Measurements from ENCODE around the gene SLC46A2.

The SLC46A2 gene

DNA sequence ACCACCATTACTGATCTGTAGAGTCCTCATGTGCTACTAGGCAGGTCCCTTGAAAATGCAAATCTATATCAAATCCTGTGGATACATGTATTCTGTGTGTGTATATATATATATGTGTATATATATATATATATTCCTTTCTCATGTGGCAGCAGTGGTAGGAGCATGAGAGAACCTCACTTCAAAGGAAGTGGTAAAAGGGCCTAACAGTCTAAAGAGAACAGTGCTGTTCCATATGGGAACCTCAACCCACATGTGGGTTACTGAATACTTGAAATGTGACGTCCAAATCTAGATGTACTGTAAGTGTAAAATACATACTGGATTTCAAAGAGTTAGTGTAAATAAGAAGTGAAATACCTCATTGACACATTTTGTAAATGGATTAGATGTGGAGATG lies 5.4 kb downstream of the SLC46A2 start:
- peaks cover 6% of the 10 kb centered on the region for H3K4me1 ChIP-seq (ENCODE audit: control insufficient read depth, insufficient read depth, low read length)
- no peak for DNase-seq (ENCODE audit: low read depth)
- H3K9ac ChIP-seq (ENCODE audit: low read length), result no peak overlapping the region

GRCh38 chr9:112884721-112885120 lies 6.0 kb downstream of the SLC46A2 start:
- Histone ChIP-seq H3K4me1 (ENCODE audit: control insufficient read depth, insufficient read depth, low read length) (peaks cover 3% of the 10 kb centered on the region), H3K9ac (ENCODE audit: low read length) (no peak overlapping the region), H3K27me3 (replicated peaks; ENCODE audit: control insufficient read depth, insufficient read depth, low read length) (peaks cover 8% of the 10 kb centered on the region), H3K36me3 (ENCODE audit: control insufficient read depth, insufficient read depth, low read length, severe bottlenecking) (no peaks in the 10 kb centered on the region), H3K9me3 (ENCODE audit: control insufficient read depth, low read length) (no peaks in the 10 kb centered on the region), H3K4me3 (ENCODE audit: low read length) (no peak overlapping the region)
- DNase-seq (ENCODE audit: low read depth), result no peak

More for the DNA sequence above, 5.4 kb downstream of the SLC46A2 start:
- peaks cover 14% of the 10 kb centered on the region for H3K27me3 ChIP-seq (replicated peaks; ENCODE audit: control insufficient read depth, insufficient read depth, low read length)
- no peaks in the 10 kb centered on the region for H3K36me3 ChIP-seq (ENCODE audit: control insufficient read depth, insufficient read depth, low read length, severe bottlenecking)
- H3K9me3 ChIP-seq (ENCODE audit: control insufficient read depth, low read length), result no peaks in the 10 kb centered on the region
- no peak overlapping the region for H3K4me3 ChIP-seq (ENCODE audit: low read length)

DNA sequence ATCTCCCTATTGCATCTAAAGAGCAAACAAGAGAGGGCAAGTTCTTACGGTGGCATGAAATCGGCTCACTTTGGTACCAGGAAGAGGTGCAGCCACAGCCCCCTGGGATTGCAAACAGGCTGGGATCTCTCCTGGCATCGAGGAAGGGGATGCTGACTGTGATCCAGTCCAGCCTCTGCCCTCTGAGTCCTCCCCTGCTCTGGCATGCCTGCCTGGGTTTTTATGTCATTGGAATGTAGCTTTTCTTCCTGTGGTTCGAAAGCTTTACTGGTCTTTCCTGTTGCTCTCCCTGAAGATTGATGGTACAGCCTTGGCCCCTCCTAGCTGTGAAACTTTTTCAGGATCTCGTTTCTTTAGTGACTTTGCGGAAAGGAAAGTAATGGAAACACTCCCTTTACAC lies 6.6 kb downstream of the SLC46A2 start:
- H3K9ac ChIP-seq (ENCODE audit: low read length), result no peak overlapping the region

DNA sequence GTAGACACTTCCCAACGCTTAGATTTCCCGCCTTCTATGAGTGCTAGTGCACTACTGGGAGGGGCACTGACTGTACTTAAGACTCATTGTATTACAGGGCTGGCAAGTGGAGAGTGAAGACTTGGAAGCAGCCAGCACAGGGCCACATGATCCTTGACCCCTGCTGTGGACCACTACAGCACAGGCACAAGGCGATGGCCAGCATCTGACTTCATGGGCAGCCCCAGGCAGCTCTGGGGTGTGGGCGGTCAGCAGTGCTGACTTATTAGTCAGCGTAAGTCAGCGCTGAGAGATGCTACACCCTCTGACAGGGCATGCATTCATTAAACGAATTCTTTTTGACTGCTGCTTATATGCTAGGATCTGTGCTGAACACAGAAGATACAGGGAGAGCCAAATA lies 9.3 kb downstream of the SLC46A2 start:
- Histone ChIP-seq H3K9ac (ENCODE audit: low read length) (no peak overlapping the region), H3K4me3 (ENCODE audit: low read length) (no peak overlapping the region), H3K27me3 (replicated peaks; ENCODE audit: control insufficient read depth, insufficient read depth, low read length) (no peaks in the 10 kb centered on the region), H3K9me3 (ENCODE audit: control insufficient read depth, low read length) (no peaks in the 10 kb centered on the region), H3K4me1 (ENCODE audit: control insufficient read depth, insufficient read depth, low read length) (peaks cover 3% of the 10 kb centered on the region), H3K36me3 (ENCODE audit: control insufficient read depth, insufficient read depth, low read length, severe bottlenecking) (no peaks in the 10 kb centered on the region)
- peak; percentile 29 for DNase-seq (ENCODE audit: low read depth)

More for the DNA sequence above, 6.6 kb downstream of the SLC46A2 start:
- Histone ChIP-seq H3K4me1 (ENCODE audit: control insufficient read depth, insufficient read depth, low read length) (peaks cover 3% of the 10 kb centered on the region), H3K9me3 (ENCODE audit: control insufficient read depth, low read length) (no peaks in the 10 kb centered on the region), H3K36me3 (ENCODE audit: control insufficient read depth, insufficient read depth, low read length, severe bottlenecking) (no peaks in the 10 kb centered on the region), H3K4me3 (ENCODE audit: low read length) (no peak overlapping the region), H3K27me3 (replicated peaks; ENCODE audit: control insufficient read depth, insufficient read depth, low read length) (peaks cover 2% of the 10 kb centered on the region)
- no peak for DNase-seq (ENCODE audit: low read depth)

DNA sequence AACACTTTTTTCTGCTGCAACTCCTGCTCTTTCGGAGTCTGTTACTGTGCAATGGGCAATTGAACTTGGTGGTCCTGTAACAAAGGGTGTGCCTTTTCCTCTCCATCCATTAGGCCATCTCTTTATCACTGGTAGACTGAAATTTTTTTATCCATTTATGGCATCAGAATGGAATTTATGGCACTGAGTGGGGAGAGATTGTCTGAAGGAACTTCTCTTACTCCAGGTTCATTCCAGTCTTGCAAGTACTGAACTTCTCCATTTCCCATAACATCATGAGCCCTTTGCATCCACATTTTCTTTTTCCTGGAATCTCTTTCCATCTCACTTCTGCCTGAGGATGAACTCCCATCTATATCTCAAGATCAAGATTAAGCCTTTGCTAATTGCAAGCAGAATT lies 10.0 kb downstream of the SLC46A2 start:
- no peak for DNase-seq (ENCODE audit: low read depth)
- no peaks in the 10 kb centered on the region for H3K9me3 ChIP-seq (ENCODE audit: control insufficient read depth, low read length)
- no peaks in the 10 kb centered on the region for H3K36me3 ChIP-seq (ENCODE audit: control insufficient read depth, insufficient read depth, low read length, severe bottlenecking)
- peaks cover 3% of the 10 kb centered on the region for H3K4me1 ChIP-seq (ENCODE audit: control insufficient read depth, insufficient read depth, low read length)
- H3K27me3 ChIP-seq (replicated peaks; ENCODE audit: control insufficient read depth, insufficient read depth, low read length), result no peaks in the 10 kb centered on the region
- H3K9ac ChIP-seq (ENCODE audit: low read length), result no peak overlapping the region
- H3K4me3 ChIP-seq (ENCODE audit: low read length), result no peak overlapping the region

- Histone ChIP-seq H3K27me3 (replicated peaks; ENCODE audit: control insufficient read depth, insufficient read depth, low read length) (no peaks in the 10 kb centered on the region), H3K4me3 (ENCODE audit: low read length) (no peak overlapping the region), H3K9me3 (ENCODE audit: control insufficient read depth, low read length) (no peaks in the 10 kb centered on the region), H3K36me3 (ENCODE audit: control insufficient read depth, insufficient read depth, low read length, severe bottlenecking) (no peaks in the 10 kb centered on the region), H3K9ac (ENCODE audit: low read length) (no peak overlapping the region), H3K4me1 (ENCODE audit: control insufficient read depth, insufficient read depth, low read length) (peaks cover 3% of the 10 kb centered on the region)
- DNase-seq (ENCODE audit: low read depth), result no peak
Observed at GRCh38 chr9:112878752-112879151, 11.9 kb downstream of the SLC46A2 start.

DNA sequence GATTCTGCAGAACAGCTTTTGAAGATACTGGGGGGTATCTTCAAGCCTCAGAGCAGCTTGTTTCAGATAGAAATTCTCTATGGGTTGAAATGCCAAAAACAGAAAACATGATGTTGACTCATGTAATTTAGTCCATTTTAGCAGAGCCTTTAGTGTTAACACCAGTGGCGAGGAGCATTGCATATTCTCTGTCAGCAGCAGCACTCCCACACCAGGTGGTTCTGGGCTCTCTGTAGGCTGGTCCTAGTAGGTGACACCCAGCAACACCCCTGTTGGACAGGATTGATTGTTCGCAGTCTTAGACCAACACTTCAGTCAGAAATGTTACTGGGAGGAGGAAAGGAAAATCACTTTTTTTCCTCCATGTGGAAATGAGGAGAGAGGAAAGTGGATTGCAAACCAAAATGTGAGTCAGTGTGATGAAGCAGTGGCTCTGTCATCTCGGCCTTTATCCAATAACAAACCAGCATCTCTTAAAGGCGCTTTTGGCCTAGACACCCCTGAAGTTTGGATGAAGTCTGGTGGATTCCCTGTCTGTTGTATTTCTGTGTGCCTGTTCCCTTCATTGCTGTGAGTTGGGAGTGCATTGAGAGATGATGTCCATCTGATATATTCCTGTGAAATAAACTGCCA lies 16.8 kb downstream of the SLC46A2 start:
- DNase-seq (ENCODE audit: low read depth), result no peak
- Histone ChIP-seq H3K4me3 (ENCODE audit: low read length) (no peak overlapping the region), H3K9me3 (ENCODE audit: control insufficient read depth, low read length) (no peaks in the 10 kb centered on the region), H3K27me3 (replicated peaks; ENCODE audit: control insufficient read depth, insufficient read depth, low read length) (no peaks in the 10 kb centered on the region), H3K4me1 (ENCODE audit: control insufficient read depth, insufficient read depth, low read length) (no peaks in the 10 kb centered on the region), H3K36me3 (ENCODE audit: control insufficient read depth, insufficient read depth, low read length, severe bottlenecking) (no peaks in the 10 kb centered on the region), H3K9ac (ENCODE audit: low read length) (no peak overlapping the region)

DNA sequence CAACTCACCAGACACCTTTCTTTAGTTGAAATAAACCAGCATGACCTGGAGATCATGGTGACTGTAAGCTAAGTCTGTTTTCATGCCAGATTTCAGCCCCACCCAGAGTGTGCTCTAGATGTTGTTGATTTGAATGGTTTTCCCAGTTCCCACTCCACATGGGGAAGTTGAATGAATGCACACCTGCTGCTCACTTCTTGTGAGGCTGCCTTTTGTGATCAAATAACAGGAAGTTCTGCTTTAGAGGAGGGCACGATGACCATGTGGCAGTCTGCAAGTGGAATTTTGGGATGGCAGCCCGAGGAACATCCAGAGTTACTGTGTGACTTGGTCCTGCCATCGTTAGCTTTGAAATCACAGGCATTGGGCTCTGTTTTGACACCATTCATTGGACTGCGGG lies 18.7 kb downstream of the SLC46A2 start:
- H3K36me3 ChIP-seq (ENCODE audit: control insufficient read depth, insufficient read depth, low read length, severe bottlenecking), result no peaks in the 10 kb centered on the region
- H3K9me3 ChIP-seq (ENCODE audit: control insufficient read depth, low read length), result no peaks in the 10 kb centered on the region
- H3K4me1 ChIP-seq (ENCODE audit: control insufficient read depth, insufficient read depth, low read length), result peaks cover 6% of the 10 kb centered on the region
- no peak overlapping the region for H3K9ac ChIP-seq (ENCODE audit: low read length)
- no peak for DNase-seq (ENCODE audit: low read depth)
- no peaks in the 10 kb centered on the region for H3K27me3 ChIP-seq (replicated peaks; ENCODE audit: control insufficient read depth, insufficient read depth, low read length)
- H3K4me3 ChIP-seq (ENCODE audit: low read length), result no peak overlapping the region

GRCh38 chr9:112870556-112870955 lies 20.1 kb downstream of the SLC46A2 start:
- Histone ChIP-seq H3K4me1 (ENCODE audit: control insufficient read depth, insufficient read depth, low read length) (peaks cover 6% of the 10 kb centered on the region), H3K36me3 (ENCODE audit: control insufficient read depth, insufficient read depth, low read length, severe bottlenecking) (no peaks in the 10 kb centered on the region), H3K9me3 (ENCODE audit: control insufficient read depth, low read length) (no peaks in the 10 kb centered on the region), H3K4me3 (ENCODE audit: low read length) (no peak overlapping the region), H3K27me3 (replicated peaks; ENCODE audit: control insufficient read depth, insufficient read depth, low read length) (no peaks in the 10 kb centered on the region), H3K9ac (ENCODE audit: low read length) (no peak overlapping the region)
- no peak for DNase-seq (ENCODE audit: low read depth)

- no peaks in the 10 kb centered on the region for H3K9me3 ChIP-seq (ENCODE audit: control insufficient read depth, low read length)
- no peak overlapping the region for H3K4me3 ChIP-seq (ENCODE audit: low read length)
- no peaks in the 10 kb centered on the region for H3K36me3 ChIP-seq (ENCODE audit: control insufficient read depth, insufficient read depth, low read length, severe bottlenecking)
- DNase-seq (ENCODE audit: low read depth), result no peak
- peaks cover 6% of the 10 kb centered on the region for H3K4me1 ChIP-seq (ENCODE audit: control insufficient read depth, insufficient read depth, low read length)
- H3K9ac ChIP-seq (ENCODE audit: low read length), result no peak overlapping the region
- H3K27me3 ChIP-seq (replicated peaks; ENCODE audit: control insufficient read depth, insufficient read depth, low read length), result no peaks in the 10 kb centered on the region
Observed at GRCh38 chr9:112869917-112870316, 20.8 kb downstream of the SLC46A2 start.

- Histone ChIP-seq H3K4me1 (ENCODE audit: control insufficient read depth, insufficient read depth, low read length) (peaks cover 12% of the 10 kb centered on the region), H3K9me3 (ENCODE audit: control insufficient read depth, low read length) (no peaks in the 10 kb centered on the region), H3K36me3 (ENCODE audit: control insufficient read depth, insufficient read depth, low read length, severe bottlenecking) (no peaks in the 10 kb centered on the region), H3K27me3 (replicated peaks; ENCODE audit: control insufficient read depth, insufficient read depth, low read length) (no peaks in the 10 kb centered on the region), H3K4me3 (ENCODE audit: low read length) (no peak overlapping the region), H3K9ac (ENCODE audit: low read length) (no peak overlapping the region)
- DNase-seq (ENCODE audit: low read depth), result no peak
Observed at GRCh38 chr9:112869041-112869529, 21.6 kb downstream of the SLC46A2 start.

DNA sequence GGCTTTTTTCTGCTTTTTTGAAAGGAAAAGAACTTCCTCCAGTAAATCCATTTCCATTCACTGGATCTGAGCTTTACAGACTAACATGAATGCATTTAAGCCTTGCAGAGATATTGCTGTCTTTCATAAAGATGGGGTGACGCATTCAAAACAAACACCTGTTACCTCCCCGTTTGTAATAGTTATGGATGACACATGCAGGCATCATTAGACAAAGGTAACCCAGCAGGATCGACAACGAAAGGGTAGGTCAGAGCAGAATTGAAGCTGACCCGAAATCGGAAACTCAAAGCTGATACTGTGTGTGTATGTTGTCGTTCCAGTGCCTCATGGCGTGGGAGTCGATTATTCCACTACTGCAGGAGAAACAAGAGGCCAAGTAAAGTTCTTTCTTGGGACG lies 22.2 kb downstream of the SLC46A2 start:
- no peak overlapping the region for H3K4me3 ChIP-seq (ENCODE audit: low read length)
- H3K4me1 ChIP-seq (ENCODE audit: control insufficient read depth, insufficient read depth, low read length), result peaks cover 18% of the 10 kb centered on the region
- no peak for DNase-seq (ENCODE audit: low read depth)
- H3K9me3 ChIP-seq (ENCODE audit: control insufficient read depth, low read length), result no peaks in the 10 kb centered on the region
- no peaks in the 10 kb centered on the region for H3K36me3 ChIP-seq (ENCODE audit: control insufficient read depth, insufficient read depth, low read length, severe bottlenecking)
- H3K27me3 ChIP-seq (replicated peaks; ENCODE audit: control insufficient read depth, insufficient read depth, low read length), result no peaks in the 10 kb centered on the region
- H3K9ac ChIP-seq (ENCODE audit: low read length), result no peak overlapping the region

All from adipocyte (in vitro differentiated cells).